Coronary artery (tissue), 2 donors: Measurements from ENCODE around the gene SIRPD.

Experiments used
- DNase-seq: peaks from one replicate; pipeline ENCODE4 v3.0.0-alpha.2; 2017; ENCODE audit warnings: low spot score
- H3K27ac ChIP-seq, 2 donors: fragments of 200-600 bp; sonication (generic); one replicate each; pipeline ENCODE4 v1.5.1; 2016 to 2019
- H3K4me3 ChIP-seq: fragments of 200-600 bp; sonication (generic); 2 replicates; pipeline ENCODE4 v1.5.1; 2016; ENCODE audit warnings: mild to moderate bottlenecking, moderate library complexity
- TF ChIP-seq, protein P1 (sequence below): fragments of 200-600 bp; sonication (generic); IDR thresholded peaks from one replicate; pipeline ENCODE4 v1.5.1; 2019; ENCODE audit warnings: antibody characterized with exemption

SIRPD gene

DNA sequence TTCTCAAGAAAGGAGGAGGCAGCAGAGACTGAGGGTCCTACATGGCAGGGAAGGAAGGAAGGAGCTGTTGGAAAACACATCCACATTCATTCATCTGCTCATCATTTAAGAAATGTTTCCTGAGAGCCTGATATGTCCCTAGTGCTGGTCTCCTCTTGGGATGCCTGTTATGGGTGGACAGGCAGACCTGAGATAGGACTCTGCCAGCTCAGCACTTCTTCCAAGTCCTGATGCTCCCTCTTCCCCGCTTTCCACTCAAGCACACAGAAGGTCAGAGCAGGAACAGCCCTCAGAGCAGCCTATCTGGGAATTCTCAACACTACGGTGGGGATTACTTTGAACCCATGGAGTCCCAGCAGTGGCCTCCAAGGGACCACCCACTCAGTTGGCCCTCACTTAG is 8.0 kb upstream of the SIRPD start:
- DNase-seq = no peak
- Histone ChIP-seq H3K4me3 (no peak overlapping the region), H3K27ac (no peak overlapping the region)
- TF ChIP-seq, protein P1, sequence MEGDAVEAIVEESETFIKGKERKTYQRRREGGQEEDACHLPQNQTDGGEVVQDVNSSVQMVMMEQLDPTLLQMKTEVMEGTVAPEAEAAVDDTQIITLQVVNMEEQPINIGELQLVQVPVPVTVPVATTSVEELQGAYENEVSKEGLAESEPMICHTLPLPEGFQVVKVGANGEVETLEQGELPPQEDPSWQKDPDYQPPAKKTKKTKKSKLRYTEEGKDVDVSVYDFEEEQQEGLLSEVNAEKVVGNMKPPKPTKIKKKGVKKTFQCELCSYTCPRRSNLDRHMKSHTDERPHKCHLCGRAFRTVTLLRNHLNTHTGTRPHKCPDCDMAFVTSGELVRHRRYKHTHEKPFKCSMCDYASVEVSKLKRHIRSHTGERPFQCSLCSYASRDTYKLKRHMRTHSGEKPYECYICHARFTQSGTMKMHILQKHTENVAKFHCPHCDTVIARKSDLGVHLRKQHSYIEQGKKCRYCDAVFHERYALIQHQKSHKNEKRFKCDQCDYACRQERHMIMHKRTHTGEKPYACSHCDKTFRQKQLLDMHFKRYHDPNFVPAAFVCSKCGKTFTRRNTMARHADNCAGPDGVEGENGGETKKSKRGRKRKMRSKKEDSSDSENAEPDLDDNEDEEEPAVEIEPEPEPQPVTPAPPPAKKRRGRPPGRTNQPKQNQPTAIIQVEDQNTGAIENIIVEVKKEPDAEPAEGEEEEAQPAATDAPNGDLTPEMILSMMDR = no peak

DNA sequence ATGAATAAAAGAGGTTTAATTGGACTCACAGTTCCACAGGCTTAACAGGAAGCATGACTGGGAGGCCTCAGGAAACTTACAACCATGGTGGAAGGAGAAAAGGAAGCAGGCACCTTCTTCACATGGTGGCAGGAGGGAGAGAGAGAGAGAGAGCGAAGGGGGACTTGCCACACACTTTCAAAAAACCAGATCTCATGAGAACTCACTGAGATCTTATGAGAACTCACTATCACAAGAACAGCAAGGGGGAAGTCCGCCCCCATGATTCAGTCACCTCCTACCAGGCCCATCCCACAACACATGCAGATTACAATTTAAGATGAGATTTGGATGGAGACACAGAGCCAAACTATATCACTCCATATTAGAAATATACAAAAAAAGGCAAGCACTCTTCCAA is 6.1 kb upstream of the SIRPD start:
- Histone ChIP-seq H3K4me3 (no peak overlapping the region), H3K27ac (no peak overlapping the region)
- no peak for DNase-seq
- TF ChIP-seq, protein P1 = no peak

DNA sequence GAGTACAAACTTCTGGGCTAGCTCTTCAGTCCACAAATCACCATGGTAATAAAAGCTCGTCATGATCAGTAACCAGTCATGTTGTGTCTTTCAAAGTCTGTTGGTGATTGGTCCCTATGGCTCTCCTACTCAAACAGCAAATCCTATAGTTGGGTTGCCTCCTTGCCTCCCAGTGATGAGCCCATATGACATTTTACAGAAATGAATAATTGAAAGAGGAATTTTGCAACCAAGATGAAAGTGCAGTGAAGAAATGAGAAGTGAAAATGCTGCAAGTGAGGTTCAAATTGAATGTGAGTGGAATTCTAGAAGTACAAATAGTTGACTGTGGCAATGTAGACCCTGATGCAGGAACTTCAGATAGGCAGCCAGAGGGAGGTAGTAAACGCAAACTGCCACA is 5.1 kb upstream of the SIRPD start:
- no peak overlapping the region for H3K4me3 ChIP-seq
- no peak overlapping the region for H3K27ac ChIP-seq
- TF ChIP-seq, protein P1 = no peak
- DNase-seq = no peak

DNA sequence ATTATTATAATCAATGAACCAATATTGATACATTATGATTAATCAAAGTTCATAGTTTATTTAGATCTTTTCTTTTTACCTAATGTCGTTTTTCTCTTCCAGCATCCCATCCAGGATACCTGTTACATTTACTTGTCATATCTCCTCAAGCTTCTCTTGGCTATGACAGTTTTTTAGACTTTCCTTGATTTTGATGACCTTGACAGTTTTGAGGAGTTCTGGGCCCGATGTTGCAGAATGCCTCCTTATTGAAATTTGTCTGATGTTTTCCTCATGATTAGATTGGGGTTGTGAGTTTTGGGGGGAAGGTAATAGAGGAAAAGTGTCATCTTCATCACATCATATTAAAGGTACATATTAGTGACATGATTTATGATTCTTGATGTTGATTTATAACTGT is 3.8 kb upstream of the SIRPD start:
- TF ChIP-seq, protein P1 = no peak
- no peak for DNase-seq

DNA sequence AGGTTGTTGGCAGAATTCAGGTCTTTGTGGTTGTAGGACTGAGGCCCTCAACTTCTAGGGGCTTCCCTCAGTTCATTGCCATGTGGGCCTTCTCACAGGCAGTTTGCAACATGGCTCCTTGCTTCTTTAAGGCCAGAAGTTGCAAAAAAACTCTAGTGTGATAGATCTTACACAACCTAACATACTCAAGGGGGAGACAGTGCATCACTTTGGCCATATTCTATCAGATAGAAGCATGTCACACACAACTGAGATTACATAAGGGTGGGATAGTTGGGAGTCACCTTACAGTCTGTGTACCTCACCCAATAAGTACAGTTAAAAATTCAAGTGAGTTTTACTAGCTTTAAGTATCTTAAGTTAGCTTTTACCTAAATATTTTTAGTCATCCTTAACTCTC is 1.6 kb downstream of the SIRPD start:
- no peak for DNase-seq
- H3K27ac ChIP-seq = no peak overlapping the region
- TF ChIP-seq, protein P1 = no peak
- no peak overlapping the region for H3K4me3 ChIP-seq

More for the DNA sequence above, 3.8 kb upstream of the SIRPD start:
- no peak overlapping the region for H3K27ac ChIP-seq
- H3K4me3 ChIP-seq = no peak overlapping the region

DNA sequence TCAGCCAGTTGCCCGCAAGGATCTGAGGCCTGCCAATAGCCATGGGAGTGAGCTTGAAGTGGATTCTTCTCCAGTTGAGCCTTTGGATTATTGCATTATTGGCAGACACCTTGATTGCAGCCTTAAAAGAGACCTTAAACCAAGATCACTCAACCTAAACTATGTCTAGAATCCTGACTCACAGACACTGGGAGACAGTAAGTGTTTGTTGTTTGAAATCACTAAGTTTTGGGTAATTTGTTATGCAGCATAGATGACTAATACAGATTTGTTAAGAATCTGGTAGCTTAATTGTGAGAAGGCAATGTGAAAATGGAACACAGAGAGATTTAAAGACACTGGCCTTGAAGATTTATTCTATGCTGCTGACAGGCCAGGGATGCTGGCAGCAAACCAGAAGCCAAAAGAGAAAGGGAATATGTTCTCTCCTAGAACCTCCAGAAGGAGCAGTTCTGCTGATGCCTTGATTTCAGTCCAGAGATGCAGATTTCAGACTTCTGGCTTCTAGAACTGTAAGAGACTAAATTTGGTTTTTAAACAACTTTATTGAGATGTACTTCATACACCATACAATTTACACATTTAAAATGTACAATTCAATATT is 17.6 kb downstream of the SIRPD start:
- TF ChIP-seq, protein P1 = no peak
- Histone ChIP-seq H3K27ac (no peak overlapping the region), H3K4me3 (no peak overlapping the region)
- no peak for DNase-seq

DNA sequence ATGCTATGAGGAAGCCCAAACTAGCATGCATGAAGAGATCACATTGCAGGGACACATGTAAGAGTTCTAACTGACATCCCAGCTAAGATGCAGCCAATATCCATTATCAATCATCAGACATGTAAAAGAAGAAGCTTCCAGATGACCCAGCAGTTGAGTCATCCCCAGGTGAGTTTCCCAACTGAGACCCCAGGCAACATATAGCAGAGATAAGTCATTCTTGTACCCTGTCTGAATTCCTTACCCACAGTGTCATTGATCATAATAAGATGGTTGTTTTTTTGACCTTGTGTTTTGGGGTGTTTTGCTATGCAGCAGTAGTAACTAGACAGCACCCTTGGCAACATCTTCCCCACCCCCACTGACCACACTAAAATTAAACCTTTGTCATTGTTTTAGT is 18.9 kb downstream of the SIRPD start:
- Histone ChIP-seq H3K27ac (peak overlapping the region in 1 of 2 donors; percentile 70), H3K4me3 (no peak overlapping the region)
- TF ChIP-seq, protein P1 = no peak
- no peak for DNase-seq
